Mesendoderm (in vitro differentiated cells): Measurements from ENCODE around the gene SCAI.
"Not testable (repeated sequence)": the region's sequence is repeated elsewhere in the genome, so short reads cannot be mapped to it uniquely, and the experiment has no call there.

Source experiments
- DNase-seq: peaks from one replicate; pipeline ENCODE4 v3.0.0; 2013
- H2AK5ac ChIP-seq: 2 replicates; pipeline ENCODE4 v1.6.1; 2013; ENCODE audit warnings: low read length, inconsistent platforms
- H2BK120ac ChIP-seq: 2 replicates; pipeline ENCODE4 v1.6.1; 2013; ENCODE audit warnings: low read depth, mild to moderate bottlenecking, low read length, moderate library complexity, mixed read lengths
- H2BK15ac ChIP-seq: replicated peaks from 2 replicates; pipeline ENCODE4 v1.6.1; 2013; ENCODE audit warnings: low read depth, mild to moderate bottlenecking, moderate library complexity
- H2BK5ac ChIP-seq: 2 replicates; pipeline ENCODE4 v1.6.1; 2013; ENCODE audit warnings: low read length, inconsistent platforms
- H3K18ac ChIP-seq: 2 replicates; pipeline ENCODE4 v1.6.1; 2013; ENCODE audit warnings: mild to moderate bottlenecking, low read length, mixed read lengths
- H3K23ac ChIP-seq: one replicate; pipeline ENCODE4 v1.6.1; 2013; ENCODE audit warnings: low read length
- H3K27ac ChIP-seq: 2 replicates; pipeline ENCODE4 v1.5.1; 2013; ENCODE audit warnings: low read depth, mild to moderate bottlenecking, inconsistent platforms, low read length, moderate library complexity
- H3K27me3 ChIP-seq: 2 replicates; pipeline ENCODE4 v1.6.1; 2013; ENCODE audit warnings: low read length, control low read depth, mild to moderate bottlenecking, inconsistent platforms; ENCODE audit not compliant: insufficient read depth, poor library complexity
- H3K36me3 ChIP-seq: 2 replicates; pipeline ENCODE4 v1.6.1; 2013; ENCODE audit warnings: low read length, inconsistent platforms; ENCODE audit not compliant: control insufficient read depth, insufficient read depth
- H3K4ac ChIP-seq: one replicate; pipeline ENCODE4 v1.6.1; 2013; ENCODE audit warnings: low read depth, mild to moderate bottlenecking, low read length, moderate library complexity
- H3K4me1 ChIP-seq: 2 replicates; pipeline ENCODE4 v1.6.1; 2013; ENCODE audit warnings: low read depth, low read length, inconsistent platforms; ENCODE audit not compliant: control insufficient read depth
- H3K4me2 ChIP-seq: 2 replicates; pipeline ENCODE4 v1.6.1; 2013; ENCODE audit warnings: low read length
- H3K4me3 ChIP-seq: 2 replicates; pipeline ENCODE4 v1.5.1; 2013; ENCODE audit warnings: mild to moderate bottlenecking, low read length
- H3K56ac ChIP-seq: one replicate; pipeline ENCODE4 v1.6.1; 2013; ENCODE audit warnings: low read length
- H3K79me1 ChIP-seq: 2 replicates; pipeline ENCODE4 v1.6.1; 2013; ENCODE audit warnings: low read length, inconsistent platforms
- H3K79me2 ChIP-seq: 2 replicates; pipeline ENCODE4 v1.6.1; 2013; ENCODE audit warnings: mild to moderate bottlenecking, low read length; ENCODE audit not compliant: control insufficient read depth, insufficient read depth
- H3K9ac ChIP-seq: 2 replicates; pipeline ENCODE4 v1.6.1; 2013; ENCODE audit warnings: low read length, inconsistent platforms
- H4K5ac ChIP-seq: one replicate; pipeline ENCODE4 v1.6.1; 2013; ENCODE audit warnings: low read length
- H4K8ac ChIP-seq: one replicate; pipeline ENCODE4 v1.6.1; 2013; ENCODE audit warnings: low read depth, mild to moderate bottlenecking, control low read depth, low read length, moderate library complexity
- WGBS: extraction: QIAGEN DNeasy Blood & Tissue Kit; methylation state at CpG from one replicate; pipeline ENCODE4 v1.1.7; 2013; ENCODE audit warnings: low lambda C conversion rate, missing lambda C conversion rate; ENCODE audit not compliant: insufficient coverage; ENCODE audit errors: extremely low coverage; 5-methylcytosine and 5-hydroxymethylcytosine counted together

SCAI gene

DNA sequence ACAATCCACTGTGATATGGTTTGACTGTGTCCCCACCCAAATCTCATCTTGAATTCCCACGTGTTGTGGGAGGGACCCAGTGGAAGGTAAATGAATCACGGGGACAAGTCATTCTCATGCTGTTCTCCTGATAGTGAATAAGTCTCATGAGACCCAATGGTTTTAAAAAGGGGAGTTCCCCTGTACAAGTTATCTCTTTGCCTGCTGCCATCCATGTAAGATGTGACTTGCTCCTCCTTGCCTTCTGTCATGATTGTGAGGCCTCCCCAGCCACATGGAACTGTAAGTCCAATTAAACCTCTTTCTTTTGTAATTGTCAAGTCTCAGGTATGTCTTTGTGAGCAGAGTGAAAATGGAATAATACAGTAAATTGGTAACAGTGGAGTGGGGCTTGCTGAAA is 62.5 kb downstream of the SCAI start:
- H3K27me3 ChIP-seq, H3K23ac ChIP-seq, H3K79me1 ChIP-seq, H4K8ac ChIP-seq, H2BK5ac ChIP-seq, H3K36me3 ChIP-seq, H3K9ac ChIP-seq, H4K5ac ChIP-seq, H3K79me2 ChIP-seq, H3K56ac ChIP-seq, H2BK120ac ChIP-seq, DNase-seq, H2BK15ac ChIP-seq, H3K4me2 ChIP-seq, H3K27ac ChIP-seq, H2AK5ac ChIP-seq, H3K4ac ChIP-seq, H3K18ac ChIP-seq, H3K4me1 ChIP-seq, H3K4me3 ChIP-seq: not testable (repeated sequence)
- WGBS = no CpG with 5 or more reads among the region's 2 CpGs

DNA sequence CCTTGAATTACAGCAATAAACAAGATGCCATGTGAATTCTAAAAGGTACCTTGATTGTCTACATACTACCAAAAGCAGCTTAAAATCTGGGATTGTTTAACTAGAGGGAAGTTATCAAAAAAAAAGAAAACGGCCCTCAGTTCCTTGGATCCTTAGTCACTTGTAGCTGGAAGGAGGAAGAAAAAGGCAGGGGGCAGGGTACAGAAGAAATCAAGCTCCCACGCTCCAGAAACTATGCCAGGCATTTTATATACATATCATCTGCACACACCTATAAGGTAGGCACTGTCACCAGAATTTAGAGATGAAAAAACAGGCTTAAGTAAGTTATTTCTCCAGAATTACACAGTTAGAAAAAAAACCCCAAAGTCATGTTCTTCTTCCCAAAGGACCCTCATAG is 63.4 kb downstream of the SCAI start:
- Histone ChIP-seq H3K56ac (no peak overlapping the region), H3K4me1 (no peaks in the 10 kb centered on the region), H3K79me2 (no peaks in the 10 kb centered on the region), H2BK15ac (no peak overlapping the region), H2BK5ac (no peak overlapping the region), H2BK120ac (no peak overlapping the region), H3K18ac (no peak overlapping the region), H4K8ac (no peak overlapping the region), H3K9ac (no peak overlapping the region), H3K4ac (no peak overlapping the region), H3K27ac (no peak overlapping the region), H2AK5ac (no peak overlapping the region), H3K36me3 (no peaks in the 10 kb centered on the region), H3K79me1 (no peaks in the 10 kb centered on the region), H4K5ac (no peak overlapping the region), H3K23ac (no peak overlapping the region), H3K4me3 (no peak overlapping the region), H3K4me2 (no peak overlapping the region), H3K27me3 (no peaks in the 10 kb centered on the region)
- no CpG with 5 or more reads among the region's 2 CpGs for WGBS
- DNase-seq = no peak

DNA sequence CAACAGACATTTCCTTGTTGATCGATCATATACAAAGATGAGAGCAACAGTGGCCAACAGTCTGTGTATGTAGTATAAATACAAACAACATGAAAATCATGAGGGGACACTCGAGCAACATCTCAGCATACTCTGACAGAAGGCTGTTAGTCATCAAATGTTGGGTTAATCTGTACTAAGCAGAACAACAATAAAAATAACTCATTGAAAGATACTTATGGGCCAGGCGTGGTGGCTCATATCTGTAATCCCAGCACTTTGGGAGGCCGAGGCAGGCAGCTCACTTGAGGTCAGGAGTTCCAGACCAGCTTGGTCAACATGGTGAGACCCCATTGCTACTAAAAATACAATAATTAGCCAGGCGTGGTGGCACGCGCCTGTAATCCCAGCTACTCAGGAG is 67.3 kb downstream of the SCAI start:
- H3K79me1 ChIP-seq = no peaks in the 10 kb centered on the region
- no peak overlapping the region for H2AK5ac ChIP-seq
- no peaks in the 10 kb centered on the region for H3K36me3 ChIP-seq
- no CpG with 5 or more reads among the region's 7 CpGs for WGBS
- H3K27me3 ChIP-seq = no peaks in the 10 kb centered on the region
- H3K9ac ChIP-seq = no peak overlapping the region
- H3K4me2 ChIP-seq = no peak overlapping the region
- H4K8ac ChIP-seq = no peak overlapping the region
- H3K27ac ChIP-seq = no peak overlapping the region
- H3K4ac ChIP-seq = no peak overlapping the region
- no peak overlapping the region for H3K56ac ChIP-seq
- no peak for DNase-seq
- H3K4me1 ChIP-seq = no peaks in the 10 kb centered on the region
- H2BK120ac ChIP-seq = no peak overlapping the region
- no peaks in the 10 kb centered on the region for H3K79me2 ChIP-seq
- no peak overlapping the region for H2BK5ac ChIP-seq
- H3K18ac ChIP-seq = no peak overlapping the region
- H4K5ac ChIP-seq = no peak overlapping the region
- no peak overlapping the region for H3K4me3 ChIP-seq
- no peak overlapping the region for H2BK15ac ChIP-seq
- H3K23ac ChIP-seq = no peak overlapping the region

DNA sequence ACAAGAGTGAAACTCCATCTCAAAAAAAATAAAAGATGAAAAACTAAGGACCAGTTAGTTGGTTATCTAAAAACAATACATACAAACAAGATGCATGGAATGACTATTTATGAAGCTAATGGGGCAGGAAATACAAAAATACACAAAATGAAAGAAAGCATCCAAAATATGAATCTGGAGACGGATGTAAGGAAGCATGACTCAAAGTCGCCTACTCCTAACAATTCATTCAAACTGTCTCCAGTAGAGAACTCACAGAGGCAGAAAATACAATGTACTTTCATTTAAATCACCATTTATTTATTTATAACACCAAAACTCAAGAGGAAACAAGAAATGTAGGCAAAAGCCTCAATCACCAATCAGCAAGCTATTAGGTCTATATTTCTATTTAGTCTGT is 68.4 kb downstream of the SCAI start:
- no peak overlapping the region for H2BK5ac ChIP-seq
- H3K36me3 ChIP-seq = no peaks in the 10 kb centered on the region
- no peak overlapping the region for H4K5ac ChIP-seq
- no peak overlapping the region for H4K8ac ChIP-seq
- DNase-seq = no peak
- WGBS = no CpG with 5 or more reads among the region's 2 CpGs
- H3K4me1 ChIP-seq = no peaks in the 10 kb centered on the region
- no peak overlapping the region for H3K27ac ChIP-seq
- no peak overlapping the region for H3K4me2 ChIP-seq
- H3K4me3 ChIP-seq = no peak overlapping the region
- no peaks in the 10 kb centered on the region for H3K79me2 ChIP-seq
- no peak overlapping the region for H3K23ac ChIP-seq
- H3K4ac ChIP-seq = no peak overlapping the region
- H3K79me1 ChIP-seq = no peaks in the 10 kb centered on the region
- no peak overlapping the region for H3K18ac ChIP-seq
- no peaks in the 10 kb centered on the region for H3K27me3 ChIP-seq
- H2BK120ac ChIP-seq = no peak overlapping the region
- no peak overlapping the region for H3K9ac ChIP-seq
- H2BK15ac ChIP-seq = no peak overlapping the region
- H2AK5ac ChIP-seq = no peak overlapping the region
- no peak overlapping the region for H3K56ac ChIP-seq

DNA sequence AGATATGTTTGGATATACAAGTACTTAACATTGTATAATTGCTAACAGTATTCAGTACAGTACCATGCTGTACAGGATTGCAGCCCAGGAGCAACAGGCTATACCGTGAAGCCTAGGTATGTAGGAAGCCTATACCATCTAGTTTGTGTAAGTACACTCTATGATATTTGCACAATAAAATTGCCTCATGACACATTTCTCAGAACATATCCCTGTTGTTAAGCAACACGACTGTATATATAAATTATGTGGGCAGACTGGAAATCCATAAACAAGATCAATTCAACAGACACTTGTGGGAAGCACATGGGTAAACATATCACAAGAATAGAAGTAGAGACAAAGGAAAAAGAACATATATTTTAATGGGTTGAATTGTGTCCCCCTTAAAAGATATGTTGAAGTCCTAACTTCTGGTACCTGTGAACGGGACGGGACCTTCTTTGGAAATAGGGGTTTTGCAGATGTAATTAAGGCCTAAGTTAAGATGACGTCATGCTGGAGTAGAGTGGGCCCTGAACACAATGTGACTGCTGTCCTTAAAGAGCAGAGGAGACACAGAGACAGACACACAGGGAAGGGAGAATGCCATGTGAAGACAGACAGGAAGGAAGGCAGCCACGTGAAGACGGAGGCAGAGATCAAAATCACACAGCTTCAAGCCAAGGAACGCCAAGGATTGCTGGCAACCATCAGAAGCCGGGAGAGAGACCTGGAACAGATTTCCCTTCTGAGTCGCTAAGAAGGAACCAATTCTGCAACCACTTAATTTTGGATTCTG is 76.3 kb downstream of the SCAI start:
- Histone ChIP-seq H3K79me2 (no peaks in the 10 kb centered on the region), H2BK5ac (no peak overlapping the region), H2AK5ac (no peak overlapping the region), H3K79me1 (no peaks in the 10 kb centered on the region), H3K9ac (no peak overlapping the region), H3K23ac (no peak overlapping the region), H3K4me3 (no peak overlapping the region), H2BK15ac (no peak overlapping the region), H3K4ac (no peak overlapping the region), H4K8ac (no peak overlapping the region), H3K27me3 (no peaks in the 10 kb centered on the region), H2BK120ac (no peak overlapping the region), H3K4me1 (no peaks in the 10 kb centered on the region), H3K27ac (no peak overlapping the region), H3K56ac (no peak overlapping the region), H3K36me3 (no peaks in the 10 kb centered on the region), H4K5ac (no peak overlapping the region), H3K4me2 (no peak overlapping the region), H3K18ac (no peak overlapping the region)
- DNase-seq = peak; percentile 20
- no CpG with 5 or more reads among the region's 10 CpGs for WGBS

DNA sequence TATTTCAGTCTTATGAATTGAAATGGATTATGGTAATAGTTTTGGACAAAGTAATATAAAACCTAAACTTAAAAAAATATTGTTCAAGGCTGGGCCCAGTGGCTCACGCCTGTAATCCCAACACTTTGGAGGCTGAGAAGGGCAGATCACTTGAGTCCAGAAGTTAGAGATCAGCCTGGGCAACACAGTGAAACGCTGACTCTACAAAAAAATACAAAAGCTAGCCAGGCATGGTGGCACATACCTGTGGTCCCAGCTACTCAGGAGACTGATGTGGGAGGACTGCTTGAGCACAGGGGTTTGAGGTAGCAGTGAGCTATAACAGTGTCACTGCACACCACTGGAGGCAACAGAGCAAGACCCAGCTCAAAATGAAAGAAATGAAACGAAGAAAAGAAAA is 81.9 kb downstream of the SCAI start:
- no peak overlapping the region for H3K4ac ChIP-seq
- no peak overlapping the region for H3K56ac ChIP-seq
- no peak overlapping the region for H3K4me3 ChIP-seq
- no peaks in the 10 kb centered on the region for H3K27me3 ChIP-seq
- H3K9ac ChIP-seq = no peak overlapping the region
- no peaks in the 10 kb centered on the region for H3K36me3 ChIP-seq
- no peak overlapping the region for H3K23ac ChIP-seq
- no CpG with 5 or more reads among the region's 3 CpGs for WGBS
- H3K79me2 ChIP-seq = no peaks in the 10 kb centered on the region
- no peaks in the 10 kb centered on the region for H3K4me1 ChIP-seq
- no peak overlapping the region for H2BK120ac ChIP-seq
- no peak for DNase-seq
- no peak overlapping the region for H2BK5ac ChIP-seq
- no peak overlapping the region for H3K18ac ChIP-seq
- H2AK5ac ChIP-seq = no peak overlapping the region
- H4K5ac ChIP-seq = no peak overlapping the region
- no peak overlapping the region for H3K27ac ChIP-seq
- H2BK15ac ChIP-seq = no peak overlapping the region
- H3K79me1 ChIP-seq = no peaks in the 10 kb centered on the region
- H4K8ac ChIP-seq = no peak overlapping the region
- H3K4me2 ChIP-seq = no peak overlapping the region
